NCI-H2196 (cell line): ENCODE measurements around the gene EVA1C.
"Not testable (repeated sequence)": the region's sequence is repeated elsewhere in the genome, so short reads cannot be mapped to it uniquely, and the experiment has no call there.

Source experiments
- DNase-seq: peaks from one replicate; lab custom pipeline; 2025; ENCODE audit not compliant: unreplicated experiment; lab: John Stamatoyannopoulos, UW

The EVA1C gene

GRCh38 chr21:32412162-32413014, at the start of gene EVA1C:
EVA1C (plus strand) TSS chr21:32412706; CDS start chr21:32412854, 148 bp downstream.
- DNase-seq = peak; percentile 63

- DNase-seq = no peak
Measured at GRCh38 chr21:32364387-32364786, 48.1 kb upstream of the EVA1C start.

- DNase-seq = no peak
Measured at GRCh38 chr21:32364796-32365195, 47.7 kb upstream of the EVA1C start.

GRCh38 chr21:32366191-32366590, 46.3 kb upstream of the EVA1C start:
- DNase-seq = no peak

GRCh38 chr21:32367158-32367557, 45.3 kb upstream of the EVA1C start:
- DNase-seq = no peak

- DNase-seq = no peak
Measured at GRCh38 chr21:32368386-32368785, 44.1 kb upstream of the EVA1C start.

GRCh38 chr21:32368961-32369360, 43.5 kb upstream of the EVA1C start:
- DNase-seq = not testable (repeated sequence)

- DNase-seq = no peak
Measured at GRCh38 chr21:32370998-32371766, 41.3 kb upstream of the EVA1C start.

GRCh38 chr21:32371913-32372314, 40.6 kb upstream of the EVA1C start:
- peak; percentile 93 for DNase-seq

- DNase-seq = peak; percentile 77
Measured at GRCh38 chr21:32372755-32373154, 39.8 kb upstream of the EVA1C start.

- no peak for DNase-seq
Measured at GRCh38 chr21:32377506-32377905, 35.0 kb upstream of the EVA1C start.

GRCh38 chr21:32377991-32378390, 34.5 kb upstream of the EVA1C start:
- DNase-seq = no peak

- no peak for DNase-seq
Measured at GRCh38 chr21:32378956-32379355, 33.5 kb upstream of the EVA1C start.

- DNase-seq = no peak
Measured at GRCh38 chr21:32380940-32381339, 31.6 kb upstream of the EVA1C start.

- DNase-seq = no peak
Measured at GRCh38 chr21:32381571-32381970, 30.9 kb upstream of the EVA1C start.

GRCh38 chr21:32382108-32382644, 30.3 kb upstream of the EVA1C start:
- DNase-seq = peak; percentile 54

GRCh38 chr21:32383812-32384211, 28.7 kb upstream of the EVA1C start:
- DNase-seq = no peak

- peak; percentile 31 for DNase-seq
Measured at GRCh38 chr21:32386195-32386870, 26.2 kb upstream of the EVA1C start.

- DNase-seq = no peak
Measured at GRCh38 chr21:32387151-32387550, 25.4 kb upstream of the EVA1C start.

GRCh38 chr21:32388306-32388705, 24.2 kb upstream of the EVA1C start:
- DNase-seq = no peak

GRCh38 chr21:32389337-32390015, 23.0 kb upstream of the EVA1C start:
- no peak for DNase-seq
